Measurements from ENCODE around the gene GPR107.

GPR107 gene

DNA sequence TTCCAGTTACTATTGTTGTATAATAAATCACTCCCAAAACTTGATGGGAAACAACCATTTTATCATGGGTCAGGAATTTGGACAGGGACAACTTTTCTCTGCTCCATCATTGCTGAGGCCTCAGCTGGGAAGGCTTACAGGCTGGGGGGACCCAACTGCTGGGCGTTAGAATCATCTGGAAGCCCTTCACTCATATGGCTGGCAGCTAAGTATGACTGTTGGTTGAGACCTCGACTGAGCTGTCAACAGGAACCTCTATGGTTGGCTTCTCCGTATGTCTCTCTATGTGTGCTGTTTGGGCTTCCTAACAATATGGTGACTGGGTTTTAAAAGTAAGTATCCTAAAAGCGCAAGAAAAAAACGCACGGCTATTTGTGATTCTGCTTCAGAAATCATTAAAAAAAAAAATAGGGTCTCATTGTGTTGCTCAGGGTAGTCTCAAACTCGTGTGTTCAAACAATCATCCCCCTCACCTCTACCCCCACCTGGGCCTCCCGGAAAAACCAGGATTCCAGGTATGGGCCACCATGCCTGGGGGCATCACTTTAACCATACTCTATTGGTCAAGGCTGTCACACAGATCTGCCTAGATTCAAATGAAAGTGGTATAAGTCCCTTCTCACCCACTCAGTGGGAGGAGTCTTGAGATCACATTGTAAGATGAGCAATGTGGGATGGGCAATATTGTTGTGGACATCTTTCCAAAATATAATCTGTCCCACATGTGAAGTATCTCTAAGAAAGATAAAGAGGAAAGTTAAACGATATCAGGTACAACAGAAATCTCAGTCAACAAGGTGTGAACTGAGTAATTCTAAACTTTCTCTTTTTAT, 26.0 kb upstream of the GPR107 start:
- CTCF ChIA-PET = interaction anchor here (1.0 to 6.1 kb wide), 3 partner anchors 11 to 69 kb away, joined by 3 to 22 read pairs (median 7); no protein-coding TSS in a partner anchor
- POLR2A ChIA-PET = interaction anchor here (0.5 to 1.9 kb wide), 5 partner anchors 11 to 50 kb away, joined by 3 to 10 read pairs (median 3); no protein-coding TSS in a partner anchor
- TF ChIP-seq, protein P1, sequence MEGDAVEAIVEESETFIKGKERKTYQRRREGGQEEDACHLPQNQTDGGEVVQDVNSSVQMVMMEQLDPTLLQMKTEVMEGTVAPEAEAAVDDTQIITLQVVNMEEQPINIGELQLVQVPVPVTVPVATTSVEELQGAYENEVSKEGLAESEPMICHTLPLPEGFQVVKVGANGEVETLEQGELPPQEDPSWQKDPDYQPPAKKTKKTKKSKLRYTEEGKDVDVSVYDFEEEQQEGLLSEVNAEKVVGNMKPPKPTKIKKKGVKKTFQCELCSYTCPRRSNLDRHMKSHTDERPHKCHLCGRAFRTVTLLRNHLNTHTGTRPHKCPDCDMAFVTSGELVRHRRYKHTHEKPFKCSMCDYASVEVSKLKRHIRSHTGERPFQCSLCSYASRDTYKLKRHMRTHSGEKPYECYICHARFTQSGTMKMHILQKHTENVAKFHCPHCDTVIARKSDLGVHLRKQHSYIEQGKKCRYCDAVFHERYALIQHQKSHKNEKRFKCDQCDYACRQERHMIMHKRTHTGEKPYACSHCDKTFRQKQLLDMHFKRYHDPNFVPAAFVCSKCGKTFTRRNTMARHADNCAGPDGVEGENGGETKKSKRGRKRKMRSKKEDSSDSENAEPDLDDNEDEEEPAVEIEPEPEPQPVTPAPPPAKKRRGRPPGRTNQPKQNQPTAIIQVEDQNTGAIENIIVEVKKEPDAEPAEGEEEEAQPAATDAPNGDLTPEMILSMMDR (IDR thresholded peaks at IDR 0.05; ENCODE audit: control extremely low read depth, extremely low read depth, low read depth, missing control alignments) = no peak

GRCh38 chr9:130028493-130029222, 25.0 kb upstream of the GPR107 start:
- DNase-seq (ENCODE audit: extremely low spot score) = no peak
- TF ChIP-seq, protein P1 (IDR thresholded peaks at IDR 0.05; ENCODE audit: control extremely low read depth, extremely low read depth, low read depth, missing control alignments) = no peak
- ChIA-PET POLR2A (interaction anchor here (0.6 to 1.4 kb wide), 11 partner anchors 8 to 146 kb away, joined by 3 to 7 read pairs (median 3); no protein-coding TSS in a partner anchor), CTCF (interaction anchor here (1.0 to 1.4 kb wide), 3 partner anchors 10 to 70 kb away, joined by 3 to 7 read pairs (median 3); no protein-coding TSS in a partner anchor)

More for the DNA sequence above, 26.0 kb upstream of the GPR107 start:
- DNase-seq (ENCODE audit: extremely low spot score) = no peak

- CTCF ChIA-PET = interaction anchor here (1.0 to 1.5 kb wide), 4 partner anchors 10 to 70 kb away, joined by 3 to 7 read pairs (median 4); no protein-coding TSS in a partner anchor
- POLR2A ChIA-PET = interaction anchor here (0.6 to 1.4 kb wide), 10 partner anchors 9 to 145 kb away, joined by 3 to 7 read pairs (median 4); no protein-coding TSS in a partner anchor
These were observed 24.3 kb upstream of the GPR107 start for GRCh38 chr9:130029223-130029973.

DNA sequence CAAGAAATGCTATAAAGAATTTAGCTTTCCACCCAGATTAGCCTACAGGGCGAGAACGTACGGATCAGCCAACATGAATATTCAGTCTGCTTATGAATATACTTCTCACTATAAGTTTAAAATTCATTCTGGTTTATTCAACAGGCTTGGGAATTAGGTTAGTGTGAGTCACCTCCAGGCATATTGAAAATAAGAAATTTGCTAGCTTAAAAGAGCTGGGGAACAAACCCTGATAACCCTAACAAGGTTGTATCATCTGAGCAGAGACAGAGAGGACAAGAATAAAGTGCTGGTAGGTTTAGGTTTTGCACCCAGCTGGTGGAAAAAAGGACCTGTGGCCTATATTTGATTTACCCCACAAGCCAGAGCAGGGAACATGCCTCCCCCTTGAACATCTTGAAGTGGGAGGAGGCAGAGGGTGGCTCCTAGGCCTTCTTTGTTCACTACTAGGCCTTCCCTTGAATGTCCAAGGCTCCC, 23.0 kb upstream of the GPR107 start:
- no peak for DNase-seq (ENCODE audit: extremely low spot score)
- TF ChIP-seq, protein P1 (IDR thresholded peaks at IDR 0.05; ENCODE audit: control extremely low read depth, extremely low read depth, low read depth, missing control alignments) = no peak
- CTCF ChIA-PET = interaction anchor here (0.9 to 2.7 kb wide), 10 partner anchors 7 to 146 kb away, joined by 3 to 6 read pairs (median 4); no protein-coding TSS in a partner anchor
- POLR2A ChIA-PET = interaction anchor here (0.6 to 1.6 kb wide), 9 partner anchors 9 to 1357 kb away, joined by 3 to 6 read pairs (median 4); partner anchors contain the start of gene FNBP1

More at GRCh38 chr9:130029223-130029973, 24.3 kb upstream of the GPR107 start:
- DNase-seq (ENCODE audit: extremely low spot score) = no peak
- TF ChIP-seq, protein P1 (IDR thresholded peaks at IDR 0.05; ENCODE audit: control extremely low read depth, extremely low read depth, low read depth, missing control alignments) = no peak

GRCh38 chr9:130034570-130034969, 19.1 kb upstream of the GPR107 start:
- ChIA-PET POLR2A (interaction anchor here (0.6 to 1.5 kb wide), 4 partner anchors 17 to 42 kb away, joined by 3 to 10 read pairs (median 5); no protein-coding TSS in a partner anchor), CTCF (interaction anchor here (0.9 to 1.7 kb wide), 5 partner anchors 11 to 150 kb away, joined by 3 to 5 read pairs (median 4); no protein-coding TSS in a partner anchor)
- TF ChIP-seq, protein P1 (IDR thresholded peaks at IDR 0.05; ENCODE audit: control extremely low read depth, extremely low read depth, low read depth, missing control alignments) = no peak
- no peak for DNase-seq (ENCODE audit: extremely low spot score)
